Measurements from ENCODE around the gene METAP1. TPM values are rescaled to one million over a fixed set of nuclear protein-coding genes. Genes with fewer than 3 reads are reported as not detected.
"Not testable (repeated sequence)": the region's sequence is repeated elsewhere in the genome, so short reads cannot be mapped to it uniquely, and the experiment has no call there.

Gene METAP1
- total RNA-seq, 1 donor from 2014 or later = 155 TPM

GRCh38 chr4:99100876-99101275 lies 105.4 kb downstream of the METAP1 start:
- DNase-seq (ENCODE audit: low spot score) = no peak
- no peaks in the 10 kb centered on the region for H3K27me3 Mint-ChIP-seq (ENCODE audit: insufficient read depth, low read depth)
- H3K9me3 Mint-ChIP-seq = peaks cover 12% of the 10 kb centered on the region
- no peaks in the 10 kb centered on the region for H4K20me1 ChIP-seq (ENCODE audit: low read depth)
- no peaks in the 10 kb centered on the region for H3F3A ChIP-seq (ENCODE audit: low read depth)
- H3K4me2 ChIP-seq = no peak overlapping the region
- no peaks in the 10 kb centered on the region for H3K4me1 ChIP-seq
- H3K4me3 Mint-ChIP-seq = no peak overlapping the region
- H3K27me3 ChIP-seq = no peaks in the 10 kb centered on the region
- H3K4me1 Mint-ChIP-seq = peaks cover 3% of the 10 kb centered on the region
- H3K36me3 Mint-ChIP-seq = peaks cover 4% of the 10 kb centered on the region
- no peak overlapping the region for H3K27ac Mint-ChIP-seq
- H2AFZ ChIP-seq (replicated peaks) = no peak overlapping the region
- no peaks in the 10 kb centered on the region for H3K36me3 ChIP-seq
- H3K9me3 ChIP-seq (ENCODE audit: low read depth) = no peaks in the 10 kb centered on the region
- TF ChIP-seq EZH2 (IDR thresholded peaks at IDR 0.05) = no peak
- TF ChIP-seq EZH2phosphoT487 (IDR thresholded peaks at IDR 0.05) = no peak
- no peak for TF ChIP-seq CTCF (IDR thresholded peaks at IDR 0.05)
- H3K4me3 ChIP-seq = no peak overlapping the region
- H3K9ac ChIP-seq = no peak overlapping the region
- no peaks in the 10 kb centered on the region for H3K79me2 ChIP-seq (ENCODE audit: low read depth)
- no peak overlapping the region for H3K27ac ChIP-seq

- peaks cover 7% of the 10 kb centered on the region for H3K9me3 Mint-ChIP-seq
- H4K20me1 ChIP-seq (ENCODE audit: low read depth) = no peaks in the 10 kb centered on the region
- no peak overlapping the region for H3K4me3 Mint-ChIP-seq
- no peak for TF ChIP-seq EZH2 (IDR thresholded peaks at IDR 0.05)
- H3K27ac Mint-ChIP-seq = no peak overlapping the region
- no peak overlapping the region for H2AFZ ChIP-seq (replicated peaks)
- no peaks in the 10 kb centered on the region for H3K36me3 ChIP-seq
- no peaks in the 10 kb centered on the region for H3F3A ChIP-seq (ENCODE audit: low read depth)
- no peak overlapping the region for H3K27ac ChIP-seq
- no peak overlapping the region for H3K4me3 ChIP-seq
- DNase-seq (ENCODE audit: low spot score) = no peak
- peaks cover 3% of the 10 kb centered on the region for H3K4me1 Mint-ChIP-seq
- no peaks in the 10 kb centered on the region for H3K4me1 ChIP-seq
- H3K36me3 Mint-ChIP-seq = peaks cover 4% of the 10 kb centered on the region
- no peak overlapping the region for H3K4me2 ChIP-seq
- no peaks in the 10 kb centered on the region for H3K27me3 Mint-ChIP-seq (ENCODE audit: insufficient read depth, low read depth)
- no peaks in the 10 kb centered on the region for H3K27me3 ChIP-seq
- H3K79me2 ChIP-seq (ENCODE audit: low read depth) = no peaks in the 10 kb centered on the region
- H3K9ac ChIP-seq = no peak overlapping the region
- no peaks in the 10 kb centered on the region for H3K9me3 ChIP-seq (ENCODE audit: low read depth)
Observed at GRCh38 chr4:99102634-99103033, 107.1 kb downstream of the METAP1 start.

- H3K9ac ChIP-seq = no peak overlapping the region
- Mint-ChIP-seq H3K27me3 (ENCODE audit: insufficient read depth, low read depth) (no peaks in the 10 kb centered on the region), H3K4me1 (peaks cover 3% of the 10 kb centered on the region), H3K36me3 (peaks cover 4% of the 10 kb centered on the region), H3K4me3 (no peak overlapping the region), H3K27ac (no peak overlapping the region), H3K9me3 (peaks cover 7% of the 10 kb centered on the region)
- H3K9me3 ChIP-seq (ENCODE audit: low read depth) = no peaks in the 10 kb centered on the region
- H3K4me3 ChIP-seq = no peak overlapping the region
- no peak for TF ChIP-seq EZH2phosphoT487 (IDR thresholded peaks at IDR 0.05)
- TF ChIP-seq EZH2 (IDR thresholded peaks at IDR 0.05) = no peak
- TF ChIP-seq CTCF (IDR thresholded peaks at IDR 0.05) = no peak
- H3K4me1 ChIP-seq = no peaks in the 10 kb centered on the region
- no peaks in the 10 kb centered on the region for H3K27me3 ChIP-seq
- H3K4me2 ChIP-seq = no peak overlapping the region
- H3K36me3 ChIP-seq = no peaks in the 10 kb centered on the region
- H3F3A ChIP-seq (ENCODE audit: low read depth) = no peaks in the 10 kb centered on the region
- H3K79me2 ChIP-seq (ENCODE audit: low read depth) = no peaks in the 10 kb centered on the region
- H4K20me1 ChIP-seq (ENCODE audit: low read depth) = no peaks in the 10 kb centered on the region
- DNase-seq (ENCODE audit: low spot score) = no peak
- no peak overlapping the region for H3K27ac ChIP-seq
- no peak overlapping the region for H2AFZ ChIP-seq (replicated peaks)
Observed at GRCh38 chr4:99103166-99103565, 107.6 kb downstream of the METAP1 start.

DNA sequence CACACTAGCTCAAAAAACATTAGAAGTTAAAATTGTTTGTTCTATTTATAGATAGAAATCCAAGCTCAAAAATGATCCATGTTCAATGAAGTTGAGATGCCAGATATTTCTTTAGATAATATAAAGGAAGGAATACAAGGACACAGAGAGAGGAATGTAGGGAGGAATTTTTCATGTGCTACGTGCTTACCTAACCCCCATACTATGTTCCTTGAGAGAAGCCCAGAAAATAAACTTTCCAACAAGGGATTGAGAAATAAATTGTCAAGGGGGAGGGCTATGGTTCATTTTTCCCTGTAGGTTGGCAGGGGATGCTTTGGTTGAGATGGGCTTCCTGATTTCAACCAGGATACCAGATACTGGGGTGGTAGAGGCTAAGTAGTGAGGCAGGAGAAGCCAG lies 108.6 kb downstream of the METAP1 start:
- no peaks in the 10 kb centered on the region for H3K36me3 ChIP-seq
- H3K4me1 ChIP-seq = no peaks in the 10 kb centered on the region
- no peak overlapping the region for H2AFZ ChIP-seq (replicated peaks)
- no peak overlapping the region for H3K4me3 ChIP-seq
- peaks cover 7% of the 10 kb centered on the region for H3K9me3 Mint-ChIP-seq
- no peaks in the 10 kb centered on the region for H4K20me1 ChIP-seq (ENCODE audit: low read depth)
- no peak for DNase-seq (ENCODE audit: low spot score)
- H3K4me1 Mint-ChIP-seq = peaks cover 3% of the 10 kb centered on the region
- H3K9ac ChIP-seq = no peak overlapping the region
- TF ChIP-seq CTCF (IDR thresholded peaks at IDR 0.05) = no peak
- TF ChIP-seq EZH2 (IDR thresholded peaks at IDR 0.05) = no peak
- no peak for TF ChIP-seq EZH2phosphoT487 (IDR thresholded peaks at IDR 0.05)
- H3K27me3 ChIP-seq = no peaks in the 10 kb centered on the region
- H3K27me3 Mint-ChIP-seq (ENCODE audit: insufficient read depth, low read depth) = no peaks in the 10 kb centered on the region
- H3K27ac ChIP-seq = no peak overlapping the region
- H3F3A ChIP-seq (ENCODE audit: low read depth) = no peaks in the 10 kb centered on the region
- H3K27ac Mint-ChIP-seq = no peak overlapping the region
- H3K36me3 Mint-ChIP-seq = peaks cover 7% of the 10 kb centered on the region
- H3K79me2 ChIP-seq (ENCODE audit: low read depth) = no peaks in the 10 kb centered on the region
- H3K4me2 ChIP-seq = no peak overlapping the region
- H3K9me3 ChIP-seq (ENCODE audit: low read depth) = no peaks in the 10 kb centered on the region
- H3K4me3 Mint-ChIP-seq = no peak overlapping the region

- not testable (repeated sequence) for H3K4me3 Mint-ChIP-seq; H3K4me3 ChIP-seq; H3K9me3 ChIP-seq (ENCODE audit: low read depth); H3F3A ChIP-seq (ENCODE audit: low read depth); H3K4me1 ChIP-seq; H3K27ac ChIP-seq; H4K20me1 ChIP-seq (ENCODE audit: low read depth); H3K27ac Mint-ChIP-seq; H3K9ac ChIP-seq; H3K4me1 Mint-ChIP-seq; H3K27me3 ChIP-seq; H2AFZ ChIP-seq (replicated peaks); H3K79me2 ChIP-seq (ENCODE audit: low read depth); H3K4me2 ChIP-seq; H3K36me3 ChIP-seq; H3K9me3 Mint-ChIP-seq; H3K36me3 Mint-ChIP-seq; DNase-seq (ENCODE audit: low spot score); H3K27me3 Mint-ChIP-seq (ENCODE audit: insufficient read depth, low read depth)
Observed at GRCh38 chr4:99109286-99109685, 113.8 kb downstream of the METAP1 start.
